Astrocyte (in vitro differentiated cells and primary cell): ENCODE data around the gene CAMK2D. TPM values are rescaled to one million over a fixed set of nuclear protein-coding genes. Genes with fewer than 3 reads are reported as not detected.

Experiments used
- DNase-seq: peaks from one replicate; pipeline ENCODE4 v3.0.0-alpha.2; 2010; ENCODE audit warnings: low read depth
- FAIRE-seq: peaks from 2 replicates; lab custom pipeline; 2011; peaks lifted over from hg19 to GRCh38; lab: Jason Lieb, UNC
- H2AFZ ChIP-seq: 2 replicates; pipeline ENCODE4 v1.6.0; 2012; ENCODE audit warnings: low read depth, low read length, inconsistent platforms
- H3K27ac ChIP-seq: 2 replicates; pipeline ENCODE4 v1.5.1; 2011; ENCODE audit warnings: low read depth, low read length, inconsistent platforms
- H3K27me3 ChIP-seq: 2 replicates; pipeline ENCODE4 v1.6.0; 2011; ENCODE audit warnings: low read length, inconsistent platforms; ENCODE audit not compliant: insufficient read depth
- H3K36me3 ChIP-seq: 2 replicates; pipeline ENCODE4 v1.5.1; 2011; ENCODE audit warnings: low read length, inconsistent platforms; ENCODE audit not compliant: insufficient read depth
- H3K4me1 ChIP-seq: 2 replicates; pipeline ENCODE4 v1.5.1; 2011; ENCODE audit warnings: low read length, inconsistent platforms; ENCODE audit not compliant: insufficient read depth
- H3K4me2 ChIP-seq: 2 replicates; pipeline ENCODE4 v1.6.0; 2012; ENCODE audit warnings: low read length, inconsistent platforms
- H3K4me3 ChIP-seq: 2 replicates; pipeline ENCODE4 v1.5.1; 2011; ENCODE audit warnings: low read depth, mild to moderate bottlenecking, low read length, inconsistent platforms; ENCODE audit not compliant: insufficient read depth
- H3K79me2 ChIP-seq: 2 replicates; pipeline ENCODE4 v1.6.0; 2012; ENCODE audit warnings: mild to moderate bottlenecking, low read length, inconsistent platforms; ENCODE audit not compliant: insufficient read depth
- H3K9ac ChIP-seq: 2 replicates; pipeline ENCODE4 v1.6.0; 2012; ENCODE audit warnings: mild to moderate bottlenecking, low read length, inconsistent platforms
- H3K9me3 ChIP-seq: 2 replicates; pipeline ENCODE4 v1.5.1; 2012; ENCODE audit warnings: low read depth, mild to moderate bottlenecking, low read length, inconsistent platforms; ENCODE audit not compliant: insufficient read depth
- H4K20me1 ChIP-seq: 2 replicates; pipeline ENCODE4 v1.6.0; 2012; ENCODE audit warnings: low read length, inconsistent platforms; ENCODE audit not compliant: insufficient read depth
- H3K27ac Mint-ChIP-seq: one replicate; pipeline ENCODE4 v1.8.0; 2021; ENCODE audit warnings: mild to moderate bottlenecking, mixed read lengths; ENCODE audit not compliant: unreplicated experiment
- H3K27me3 Mint-ChIP-seq: one replicate; pipeline ENCODE4 v1.8.0; 2021; ENCODE audit warnings: low read depth, mixed read lengths; ENCODE audit not compliant: unreplicated experiment
- H3K36me3 Mint-ChIP-seq: one replicate; pipeline ENCODE4 v1.8.0; 2021; ENCODE audit warnings: low read depth, mixed read lengths; ENCODE audit not compliant: unreplicated experiment
- H3K4me1 Mint-ChIP-seq: one replicate; pipeline ENCODE4 v1.8.0; 2021; ENCODE audit warnings: low read depth, mixed read lengths; ENCODE audit not compliant: unreplicated experiment
- H3K4me3 Mint-ChIP-seq: one replicate; pipeline ENCODE4 v1.8.0; 2021; ENCODE audit warnings: mild to moderate bottlenecking, moderate library complexity, mixed read lengths; ENCODE audit not compliant: unreplicated experiment
- H3K9me3 Mint-ChIP-seq: one replicate; pipeline ENCODE4 v1.8.0; 2021; ENCODE audit warnings: mild to moderate bottlenecking, mixed read lengths; ENCODE audit not compliant: unreplicated experiment
- EZH2 ChIP-seq: IDR thresholded peaks from 2 replicates; pipeline ENCODE4 v1.6.1; 2012; ENCODE audit warnings: mild to moderate bottlenecking, low read length, inconsistent platforms; ENCODE audit not compliant: insufficient read depth
- total RNA-seq: library from RNA; stranded (reverse); gene quantifications from 2 replicates; pipeline ENCODE4 v1.2.1, GENCODE V29; 2021
- TF ChIP-seq, protein P1 (sequence below): IDR thresholded peaks from 2 replicates; pipeline ENCODE4 v1.5.1; 2011; ENCODE audit warnings: low read depth, mild to moderate bottlenecking, inconsistent platforms, low read length, moderate library complexity; ENCODE audit not compliant: insufficient read depth

The CAMK2D gene
- total RNA-seq, 1 donor from 2014 or later, result 80.8 TPM

DNA sequence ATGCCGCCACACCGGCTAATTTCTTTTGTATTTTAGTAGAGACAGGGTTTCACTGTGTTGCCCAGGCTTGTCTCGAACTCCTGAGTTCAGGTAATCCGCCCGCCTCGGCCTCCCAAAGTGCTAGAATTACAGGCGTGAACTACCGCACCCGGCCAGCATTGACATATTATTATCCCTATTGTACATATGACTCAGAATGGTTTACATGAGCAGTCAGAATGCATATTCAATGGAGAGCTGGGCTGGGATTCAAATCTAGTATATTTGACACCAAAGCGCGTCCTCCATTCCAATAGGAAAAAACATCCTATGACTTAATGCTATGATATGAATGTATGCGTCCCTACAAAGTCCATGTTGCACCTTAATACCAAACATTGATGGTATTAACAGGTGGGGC lies 281.4 kb downstream of the CAMK2D start:
- Histone ChIP-seq H3K9me3 (peaks cover 5% of the 10 kb centered on the region), H3K9ac (no peak overlapping the region), H4K20me1 (no peaks in the 10 kb centered on the region), H3K79me2 (no peaks in the 10 kb centered on the region), H3K4me3 (no peak overlapping the region), H3K27me3 (no peaks in the 10 kb centered on the region), H3K4me2 (no peak overlapping the region), H2AFZ (no peak overlapping the region), H3K27ac (no peak overlapping the region), H3K36me3 (peaks cover 5% of the 10 kb centered on the region), H3K4me1 (no peaks in the 10 kb centered on the region)
- DNase-seq (no peak), FAIRE-seq (no peak)
- Mint-ChIP-seq H3K9me3 (peaks cover 8% of the 10 kb centered on the region), H3K27ac (no peak overlapping the region), H3K27me3 (no peaks in the 10 kb centered on the region), H3K36me3 (peaks cover 27% of the 10 kb centered on the region), H3K4me3 (no peak overlapping the region), H3K4me1 (peaks cover 10% of the 10 kb centered on the region)
- no peak for TF ChIP-seq EZH2
- TF ChIP-seq, protein P1, sequence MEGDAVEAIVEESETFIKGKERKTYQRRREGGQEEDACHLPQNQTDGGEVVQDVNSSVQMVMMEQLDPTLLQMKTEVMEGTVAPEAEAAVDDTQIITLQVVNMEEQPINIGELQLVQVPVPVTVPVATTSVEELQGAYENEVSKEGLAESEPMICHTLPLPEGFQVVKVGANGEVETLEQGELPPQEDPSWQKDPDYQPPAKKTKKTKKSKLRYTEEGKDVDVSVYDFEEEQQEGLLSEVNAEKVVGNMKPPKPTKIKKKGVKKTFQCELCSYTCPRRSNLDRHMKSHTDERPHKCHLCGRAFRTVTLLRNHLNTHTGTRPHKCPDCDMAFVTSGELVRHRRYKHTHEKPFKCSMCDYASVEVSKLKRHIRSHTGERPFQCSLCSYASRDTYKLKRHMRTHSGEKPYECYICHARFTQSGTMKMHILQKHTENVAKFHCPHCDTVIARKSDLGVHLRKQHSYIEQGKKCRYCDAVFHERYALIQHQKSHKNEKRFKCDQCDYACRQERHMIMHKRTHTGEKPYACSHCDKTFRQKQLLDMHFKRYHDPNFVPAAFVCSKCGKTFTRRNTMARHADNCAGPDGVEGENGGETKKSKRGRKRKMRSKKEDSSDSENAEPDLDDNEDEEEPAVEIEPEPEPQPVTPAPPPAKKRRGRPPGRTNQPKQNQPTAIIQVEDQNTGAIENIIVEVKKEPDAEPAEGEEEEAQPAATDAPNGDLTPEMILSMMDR, result no peak

DNA sequence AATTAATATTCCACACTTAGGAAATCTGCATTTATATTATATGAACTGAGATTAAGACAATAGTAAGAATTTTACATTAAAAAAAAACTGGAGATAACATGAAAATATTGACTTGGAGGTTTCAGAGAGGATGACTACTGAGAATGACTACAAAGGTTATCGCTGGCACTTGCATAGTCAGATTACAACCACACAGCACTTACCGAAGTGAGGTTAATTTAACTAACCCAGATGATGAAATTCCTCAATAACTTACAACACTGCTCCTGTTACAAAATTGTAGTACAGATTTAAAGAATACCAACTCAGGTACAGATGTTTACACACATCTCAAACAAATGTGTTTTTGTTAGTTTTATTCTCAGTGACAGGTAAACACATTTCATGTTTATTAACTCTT lies 283.5 kb downstream of the CAMK2D start:
- H3K27ac ChIP-seq, result no peak overlapping the region
- no peak overlapping the region for H3K27ac Mint-ChIP-seq

DNA sequence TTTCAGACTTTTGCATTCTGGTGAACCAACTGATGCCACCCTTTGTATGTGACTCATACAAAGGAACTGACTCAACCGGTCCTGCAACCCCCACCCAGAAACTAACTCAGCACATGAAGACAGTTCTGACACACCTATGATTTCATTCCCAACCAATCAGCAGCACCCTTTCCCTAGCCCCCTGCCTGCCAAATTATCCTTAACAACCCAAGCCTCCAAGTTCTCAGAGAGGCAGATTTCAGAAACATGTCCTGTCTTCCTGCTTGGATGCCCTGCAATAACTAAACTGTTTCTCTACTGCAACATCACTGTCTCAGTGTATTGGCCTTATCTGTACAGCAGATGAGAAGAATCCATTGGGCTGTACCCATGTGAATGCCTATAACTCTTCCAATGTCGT lies 284.7 kb downstream of the CAMK2D start:
- Mint-ChIP-seq H3K27ac (peak overlapping the region; percentile 28), H3K4me1 (peaks cover 23% of the 10 kb centered on the region), H3K36me3 (peaks cover 20% of the 10 kb centered on the region), H3K4me3 (peak overlapping the region; percentile 12), H3K27me3 (no peaks in the 10 kb centered on the region), H3K9me3 (peaks cover 10% of the 10 kb centered on the region)
- Histone ChIP-seq H3K9me3 (peaks cover 5% of the 10 kb centered on the region), H3K4me1 (peaks cover 4% of the 10 kb centered on the region), H3K79me2 (no peaks in the 10 kb centered on the region), H3K4me2 (no peak overlapping the region), H3K4me3 (no peak overlapping the region), H2AFZ (no peak overlapping the region), H3K27ac (no peak overlapping the region), H3K9ac (no peak overlapping the region), H3K36me3 (peaks cover 5% of the 10 kb centered on the region), H3K27me3 (no peaks in the 10 kb centered on the region), H4K20me1 (no peaks in the 10 kb centered on the region)
- FAIRE-seq, result no peak
- DNase-seq, result no peak
- TF ChIP-seq EZH2, result no peak
- TF ChIP-seq, protein P1, result no peak

More for the DNA sequence above, 283.5 kb downstream of the CAMK2D start:
- Histone ChIP-seq H3K36me3 (peaks cover 5% of the 10 kb centered on the region), H3K4me3 (no peak overlapping the region), H4K20me1 (no peaks in the 10 kb centered on the region), H2AFZ (no peak overlapping the region), H3K79me2 (no peaks in the 10 kb centered on the region), H3K4me1 (no peaks in the 10 kb centered on the region), H3K4me2 (no peak overlapping the region), H3K9ac (no peak overlapping the region), H3K9me3 (peaks cover 5% of the 10 kb centered on the region), H3K27me3 (no peaks in the 10 kb centered on the region)
- H3K4me3 Mint-ChIP-seq, result no peak overlapping the region
- H3K36me3 Mint-ChIP-seq, result peaks cover 25% of the 10 kb centered on the region
- H3K9me3 Mint-ChIP-seq, result peaks cover 8% of the 10 kb centered on the region
- DNase-seq (no peak), FAIRE-seq (no peak)
- TF ChIP-seq, protein P1, result no peak
- TF ChIP-seq EZH2, result no peak
- peaks cover 18% of the 10 kb centered on the region for H3K4me1 Mint-ChIP-seq
- no peaks in the 10 kb centered on the region for H3K27me3 Mint-ChIP-seq
